Parathyroid adenoma (tissue), 2 donors: ENCODE results near the gene CD79B.

Experiments used
- H2AFZ ChIP-seq: fragments of 300-600 bp; sonication (generic); one replicate; pipeline ENCODE4 v1.7.0; 2017; ENCODE audit warnings: antibody characterized with exemption, mild to moderate bottlenecking
- H3K27ac ChIP-seq: fragments of 300-600 bp; sonication (generic); one replicate; pipeline ENCODE4 v1.7.0; 2017
- H3K27me3 ChIP-seq: fragments of 300-600 bp; sonication (generic); one replicate; pipeline ENCODE4 v1.7.0; 2017; ENCODE audit warnings: low read length; ENCODE audit not compliant: control insufficient read depth, insufficient read depth
- H3K36me3 ChIP-seq: fragments of 300-600 bp; sonication (generic); one replicate; pipeline ENCODE4 v1.7.0; 2017; ENCODE audit warnings: low read length; ENCODE audit not compliant: control insufficient read depth, insufficient read depth
- H3K4me1 ChIP-seq: fragments of 300-600 bp; sonication (generic); one replicate; pipeline ENCODE4 v1.7.0; 2017; ENCODE audit warnings: control low read depth
- H3K4me2 ChIP-seq: fragments of 300-600 bp; sonication (generic); one replicate; pipeline ENCODE4 v1.7.0; 2017; ENCODE audit warnings: low read length
- H3K4me3 ChIP-seq: fragments of 300-600 bp; sonication (generic); one replicate; pipeline ENCODE4 v1.7.0; 2017; ENCODE audit warnings: low read depth, low read length
- H3K79me2 ChIP-seq: fragments of 300-600 bp; sonication (generic); one replicate; pipeline ENCODE4 v1.7.0; 2017; ENCODE audit warnings: control low read depth
- H3K9ac ChIP-seq: fragments of 300-600 bp; sonication (generic); one replicate; pipeline ENCODE4 v1.7.0; 2017; ENCODE audit warnings: mild to moderate bottlenecking
- H3K9me3 ChIP-seq: fragments of 300-600 bp; sonication (generic); one replicate; pipeline ENCODE4 v1.7.0; 2017; ENCODE audit warnings: low read length; ENCODE audit not compliant: control insufficient read depth
- TF ChIP-seq, protein P1 (sequence below): fragments of 300-600 bp; sonication (generic); IDR thresholded peaks from one replicate; pipeline ENCODE4 v1.7.0; 2017; ENCODE audit warnings: antibody characterized with exemption, mild to moderate bottlenecking
- donor health status: primary hyperparathyroidism.

Gene CD79B

DNA sequence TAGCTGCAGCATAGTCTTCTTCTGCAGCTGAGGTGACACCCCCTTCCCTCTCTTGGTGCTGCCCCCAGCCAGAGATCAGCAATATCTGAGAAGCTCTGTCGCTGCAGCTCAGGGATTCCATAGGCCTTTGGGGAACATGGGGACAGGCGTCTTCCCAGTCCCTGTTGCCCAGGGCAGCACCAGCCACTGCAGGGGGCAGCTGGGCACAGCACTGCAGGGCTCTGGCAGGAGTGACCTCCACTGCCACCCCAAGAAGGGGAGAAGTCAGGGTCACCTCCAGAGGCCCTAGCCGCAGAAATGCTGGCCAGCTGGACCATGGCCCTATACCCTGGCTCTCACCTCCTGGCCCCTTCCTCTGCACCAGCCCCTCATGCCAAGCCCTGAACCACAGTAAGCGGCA is 23.7 kb upstream of the CD79B start:
- Histone ChIP-seq H3K36me3 (no peaks in the 10 kb centered on the region), H3K4me2 (no peak overlapping the region), H3K9me3 (no peaks in the 10 kb centered on the region), H3K79me2 (no peaks in the 10 kb centered on the region), H3K27ac (no peak overlapping the region), H3K27me3 (no peaks in the 10 kb centered on the region), H3K4me3 (no peak overlapping the region), H3K9ac (no peak overlapping the region), H2AFZ (no peak overlapping the region), H3K4me1 (peaks cover 14% of the 10 kb centered on the region)
- TF ChIP-seq, protein P1, sequence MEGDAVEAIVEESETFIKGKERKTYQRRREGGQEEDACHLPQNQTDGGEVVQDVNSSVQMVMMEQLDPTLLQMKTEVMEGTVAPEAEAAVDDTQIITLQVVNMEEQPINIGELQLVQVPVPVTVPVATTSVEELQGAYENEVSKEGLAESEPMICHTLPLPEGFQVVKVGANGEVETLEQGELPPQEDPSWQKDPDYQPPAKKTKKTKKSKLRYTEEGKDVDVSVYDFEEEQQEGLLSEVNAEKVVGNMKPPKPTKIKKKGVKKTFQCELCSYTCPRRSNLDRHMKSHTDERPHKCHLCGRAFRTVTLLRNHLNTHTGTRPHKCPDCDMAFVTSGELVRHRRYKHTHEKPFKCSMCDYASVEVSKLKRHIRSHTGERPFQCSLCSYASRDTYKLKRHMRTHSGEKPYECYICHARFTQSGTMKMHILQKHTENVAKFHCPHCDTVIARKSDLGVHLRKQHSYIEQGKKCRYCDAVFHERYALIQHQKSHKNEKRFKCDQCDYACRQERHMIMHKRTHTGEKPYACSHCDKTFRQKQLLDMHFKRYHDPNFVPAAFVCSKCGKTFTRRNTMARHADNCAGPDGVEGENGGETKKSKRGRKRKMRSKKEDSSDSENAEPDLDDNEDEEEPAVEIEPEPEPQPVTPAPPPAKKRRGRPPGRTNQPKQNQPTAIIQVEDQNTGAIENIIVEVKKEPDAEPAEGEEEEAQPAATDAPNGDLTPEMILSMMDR = no peak

DNA sequence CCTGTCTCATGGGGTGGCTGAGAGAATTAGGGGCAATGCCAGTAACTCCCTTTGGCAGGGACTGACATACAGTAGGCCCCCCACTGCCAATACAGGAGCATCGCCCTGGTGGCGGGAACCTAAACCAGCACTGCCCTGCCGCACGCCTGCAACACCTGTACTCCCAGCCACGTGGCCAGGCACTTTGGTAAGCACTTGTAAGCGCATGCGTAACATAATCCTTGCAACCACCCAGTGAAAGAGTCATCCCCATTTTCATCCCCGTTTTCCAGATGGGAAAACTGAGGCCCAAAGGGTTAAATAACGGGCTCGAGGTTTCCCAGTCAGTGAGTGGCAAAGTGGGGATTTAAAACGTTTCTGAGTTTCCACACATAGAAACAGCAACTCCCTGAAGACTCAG is 23.1 kb upstream of the CD79B start:
- no peaks in the 10 kb centered on the region for H3K27me3 ChIP-seq
- no peak overlapping the region for H3K4me3 ChIP-seq
- peaks cover 14% of the 10 kb centered on the region for H3K4me1 ChIP-seq
- no peak overlapping the region for H3K27ac ChIP-seq
- H3K79me2 ChIP-seq = no peaks in the 10 kb centered on the region
- H3K9me3 ChIP-seq = no peaks in the 10 kb centered on the region
- H3K9ac ChIP-seq = no peak overlapping the region
- TF ChIP-seq, protein P1 = no peak
- no peaks in the 10 kb centered on the region for H3K36me3 ChIP-seq
- no peak overlapping the region for H3K4me2 ChIP-seq
- H2AFZ ChIP-seq = no peak overlapping the region

DNA sequence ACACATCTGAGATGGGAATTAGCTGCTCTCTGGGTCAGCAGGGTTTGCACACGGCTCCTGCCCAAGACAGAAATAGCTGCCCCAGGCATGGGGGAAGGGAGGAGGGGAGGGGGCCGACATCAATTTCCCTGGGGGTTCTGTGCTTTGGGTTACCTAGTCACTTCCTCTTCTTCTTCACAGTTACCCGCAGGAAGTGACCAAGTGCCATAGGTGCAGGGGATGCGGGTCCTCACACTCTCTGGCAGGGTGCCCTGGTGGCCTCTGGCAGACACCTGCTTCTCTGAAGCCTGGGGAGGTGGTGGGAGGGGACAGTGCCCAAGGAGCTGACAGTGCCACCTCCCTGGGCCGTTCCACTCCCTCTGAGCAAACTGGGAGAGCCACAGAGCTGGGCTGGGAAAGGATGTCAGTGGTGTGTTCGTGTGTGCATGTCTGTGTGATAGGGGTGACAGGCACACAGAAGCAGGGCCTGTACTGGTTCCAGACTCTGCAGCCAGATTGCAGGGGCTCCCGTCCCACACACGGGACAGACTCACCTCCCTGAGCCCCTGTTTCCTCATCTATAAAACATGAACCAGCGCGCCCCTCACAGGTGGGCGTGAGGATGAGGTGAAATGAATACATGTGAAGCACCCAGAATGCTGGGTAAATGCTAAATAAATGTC is 22.4 kb upstream of the CD79B start:
- Histone ChIP-seq H3K4me1 (peaks cover 14% of the 10 kb centered on the region), H3K4me3 (no peak overlapping the region), H3K9me3 (no peaks in the 10 kb centered on the region), H3K36me3 (no peaks in the 10 kb centered on the region), H3K4me2 (peak overlapping the region; percentile 23), H3K27me3 (no peaks in the 10 kb centered on the region), H3K9ac (no peak overlapping the region), H3K27ac (peak overlapping the region; percentile 15), H2AFZ (peak overlapping the region; percentile 50), H3K79me2 (no peaks in the 10 kb centered on the region)
- TF ChIP-seq, protein P1 = no peak

DNA sequence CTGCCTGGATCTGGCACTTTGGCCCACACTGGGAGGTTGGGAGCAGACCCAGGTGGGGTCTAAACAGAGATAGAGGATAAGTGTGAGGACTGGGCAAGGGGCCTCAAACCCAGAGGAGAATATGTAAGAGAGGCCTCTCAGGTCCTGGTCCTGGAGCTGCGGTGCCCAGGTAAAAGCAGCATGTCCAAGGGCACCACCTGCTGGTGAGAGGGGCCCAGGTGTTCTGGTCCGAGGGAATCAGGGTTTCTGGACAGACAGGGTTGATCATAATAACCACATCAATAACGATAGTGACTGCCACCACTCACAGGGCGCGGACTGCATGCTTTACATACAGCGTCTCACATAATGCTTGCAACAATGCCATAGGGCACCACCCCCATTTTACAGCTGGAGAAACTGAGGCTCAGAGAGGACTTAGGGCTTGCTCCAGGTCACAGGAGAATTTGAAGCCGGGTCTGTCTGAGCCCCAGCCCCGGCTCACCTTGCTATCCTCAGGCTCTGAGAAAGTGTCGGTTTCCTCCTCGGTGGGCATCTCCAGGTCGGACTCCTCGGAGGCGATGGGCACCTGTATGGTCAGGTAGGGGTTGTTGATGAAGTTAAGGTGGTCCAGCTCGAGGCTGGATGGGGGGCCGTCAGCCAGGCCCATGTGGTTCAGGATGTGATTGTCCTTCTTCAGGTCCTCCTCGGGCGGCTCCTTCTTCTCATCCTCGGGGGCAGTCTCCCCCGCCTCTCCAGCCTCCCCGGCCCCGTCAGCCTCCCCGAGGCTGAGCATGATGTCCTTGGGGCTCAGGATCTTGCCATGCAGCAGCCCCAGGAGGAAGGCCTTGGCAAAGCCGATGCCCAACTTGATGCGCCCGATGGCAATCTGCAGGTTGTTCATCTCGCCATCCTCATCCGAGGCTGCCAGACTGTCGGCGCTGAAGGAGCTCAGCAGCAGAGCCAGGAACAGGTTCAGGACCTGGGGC is 19.1 kb upstream of the CD79B start:
- Histone ChIP-seq H3K79me2 (no peaks in the 10 kb centered on the region), H3K4me3 (no peak overlapping the region), H2AFZ (no peak overlapping the region), H3K9me3 (no peaks in the 10 kb centered on the region), H3K9ac (no peak overlapping the region), H3K4me1 (peaks cover 12% of the 10 kb centered on the region), H3K4me2 (no peak overlapping the region), H3K36me3 (no peaks in the 10 kb centered on the region), H3K27ac (no peak overlapping the region), H3K27me3 (no peaks in the 10 kb centered on the region)
- TF ChIP-seq, protein P1 = peak; percentile 68
